ENCODE data around the gene PLOD3. TPM values are rescaled to one million over a fixed set of nuclear protein-coding genes. Genes with fewer than 3 reads are reported as not detected.

PLOD3 gene
- total and polyA plus RNA-seq, 2 donors (not counting 3 experiments of a cell fraction or from before 2014, with no cell fraction given), result 143 to 170 TPM

DNA sequence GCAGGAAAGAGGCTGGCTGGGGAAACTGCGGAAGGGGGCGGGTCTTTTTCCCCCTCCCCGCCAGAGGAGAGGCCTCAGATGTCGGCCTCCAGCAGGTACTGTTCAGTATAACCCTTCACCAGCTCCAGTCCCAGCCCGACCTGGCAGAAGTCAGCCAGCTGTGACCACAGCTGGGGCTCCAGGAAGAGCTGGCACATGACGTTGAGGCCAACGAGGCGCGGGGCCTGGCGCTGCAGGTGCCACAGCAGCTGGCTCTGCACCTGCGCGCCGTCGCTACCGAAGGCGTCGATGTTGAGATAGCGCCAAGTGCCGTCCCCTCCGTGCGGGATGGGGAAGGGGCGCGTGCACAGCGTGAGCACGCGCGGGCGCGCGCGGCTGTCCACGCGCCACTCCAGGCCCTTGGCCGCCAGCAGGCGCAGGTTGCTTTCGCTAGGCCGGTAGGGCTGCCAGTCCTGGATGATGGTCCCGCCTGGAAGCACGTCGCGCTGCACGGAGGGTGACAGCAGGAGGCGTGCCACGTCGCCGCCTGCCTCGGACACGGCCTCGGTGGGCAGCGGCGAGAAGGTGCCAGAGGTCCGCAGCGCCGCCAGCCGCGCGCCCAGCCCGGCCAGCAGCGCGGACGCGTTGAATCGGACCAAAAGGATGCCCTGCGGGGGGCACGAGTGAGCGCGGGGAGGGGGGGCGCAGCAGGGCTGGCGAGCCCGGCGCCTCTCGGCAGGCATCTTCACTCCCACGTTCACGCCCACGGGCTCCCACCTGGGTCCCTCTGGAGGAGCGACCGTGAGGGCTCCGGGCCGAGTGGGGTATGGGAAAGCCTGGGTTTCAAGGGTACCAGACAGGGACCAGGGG lies 45.2 kb downstream of the PLOD3 start:
- no peaks in the 10 kb centered on the region for H3K36me3 ChIP-seq (ENCODE audit: control insufficient read depth in 2 of 2, extremely low read depth in 1 of 2, insufficient read depth in 2 of 2, low read length in 2 of 2)
- no peak overlapping the region for H3K4me2 ChIP-seq (ENCODE audit: insufficient read depth, low read length)
- H2AFZ ChIP-seq (ENCODE audit: low read depth, low read length), result no peak overlapping the region
- no peak for DNase-seq (ENCODE audit: low read depth, low spot score)
- no peaks in the 10 kb centered on the region for H3K9me3 ChIP-seq (replicated peaks; ENCODE audit: control insufficient read depth, insufficient read depth, low read length)
- intact Hi-C loops (cut with micrococcal nuclease), result loop anchor here (10.0 kb wide), 1 partner anchor 563 kb away; no protein-coding TSS in a partner anchor
- peaks cover 83 to 87% of the 10 kb centered on the region in 2 experiments for H3K27me3 ChIP-seq (ENCODE audit: control insufficient read depth in 2 of 2, insufficient read depth in 2 of 2, low read length in 2 of 2)
- no peak for FAIRE-seq
- no peak overlapping the region for H3K9ac ChIP-seq (replicated peaks; ENCODE audit: extremely low read depth, insufficient read depth, low read length)
- peak; percentile 99 for TF ChIP-seq EZH2 (IDR thresholded peaks at IDR 0.05; ENCODE audit: borderline replicate concordance, low read depth, low read length, severe bottlenecking)
- TF ChIP-seq MYC (IDR thresholded peaks at IDR 0.05; ENCODE audit: low read depth, low read length), result no peak
- no peak for TF ChIP-seq POLR2A (IDR thresholded peaks at IDR 0.05; ENCODE audit: low read depth, low read length)
- TF ChIP-seq, protein P1, sequence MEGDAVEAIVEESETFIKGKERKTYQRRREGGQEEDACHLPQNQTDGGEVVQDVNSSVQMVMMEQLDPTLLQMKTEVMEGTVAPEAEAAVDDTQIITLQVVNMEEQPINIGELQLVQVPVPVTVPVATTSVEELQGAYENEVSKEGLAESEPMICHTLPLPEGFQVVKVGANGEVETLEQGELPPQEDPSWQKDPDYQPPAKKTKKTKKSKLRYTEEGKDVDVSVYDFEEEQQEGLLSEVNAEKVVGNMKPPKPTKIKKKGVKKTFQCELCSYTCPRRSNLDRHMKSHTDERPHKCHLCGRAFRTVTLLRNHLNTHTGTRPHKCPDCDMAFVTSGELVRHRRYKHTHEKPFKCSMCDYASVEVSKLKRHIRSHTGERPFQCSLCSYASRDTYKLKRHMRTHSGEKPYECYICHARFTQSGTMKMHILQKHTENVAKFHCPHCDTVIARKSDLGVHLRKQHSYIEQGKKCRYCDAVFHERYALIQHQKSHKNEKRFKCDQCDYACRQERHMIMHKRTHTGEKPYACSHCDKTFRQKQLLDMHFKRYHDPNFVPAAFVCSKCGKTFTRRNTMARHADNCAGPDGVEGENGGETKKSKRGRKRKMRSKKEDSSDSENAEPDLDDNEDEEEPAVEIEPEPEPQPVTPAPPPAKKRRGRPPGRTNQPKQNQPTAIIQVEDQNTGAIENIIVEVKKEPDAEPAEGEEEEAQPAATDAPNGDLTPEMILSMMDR (IDR thresholded peaks at IDR 0.05; ENCODE audit: extremely low read depth in 1 of 2, insufficient read depth in 1 of 2, low read depth in 1 of 2, low read length in 2 of 2), result no peak
- POLR2A ChIA-PET, result no interaction called here
- no TSS peak for BruUV-seq (replicated peaks)
- no peak overlapping the region for H3K4me3 ChIP-seq (replicated peaks in 1 of 3; ENCODE audit: insufficient read depth in 1 of 3, low read depth in 1 of 3, low read length in 3 of 3)
- H4K20me1 ChIP-seq (replicated peaks; ENCODE audit: control insufficient read depth, extremely low read depth, insufficient read depth, low read length), result no peaks in the 10 kb centered on the region
- CTCF ChIA-PET, result interaction anchor here (1.0 to 3.1 kb wide), 4 partner anchors 28 to 111 kb away, joined by 6 to 49 read pairs (median 14); partner anchors contain the start of genes PLOD3 and ZNHIT1
- no peaks in the 10 kb centered on the region for H3K79me2 ChIP-seq (ENCODE audit: control insufficient read depth, insufficient read depth, low read length)
- dilution Hi-C loops (cut with MboI; ENCODE audit: extremely low pct_ligation_motif_present, low sequenced_read_pairs), result no loop called here
- no peaks in the 10 kb centered on the region for H3K4me1 ChIP-seq (ENCODE audit: control insufficient read depth, extremely low read depth, insufficient read depth, low read length)
- H3K27ac ChIP-seq (ENCODE audit: insufficient read depth, low read depth, low read length), result no peak overlapping the region
- no peaks in the 10 kb centered on the region for H3K9me1 ChIP-seq (replicated peaks; ENCODE audit: control insufficient read depth, extremely low read depth, insufficient read depth, low read length)
